Stimulated activated CD4-positive, alpha-beta T cell treated with anti-CD3 and anti-CD28 coated beads, Interleukin-1b, Interleukin-23, amount 100 ng/mL, for 24 hours (primary cell): ENCODE results near the gene RHBDF2.
"Not testable (repeated sequence)": the region's sequence is repeated elsewhere in the genome, so short reads cannot be mapped to it uniquely, and the experiment has no call there.

Source experiments
- DNase-seq, 4 experiments: peaks; one replicate each; pipeline ENCODE4 v3.0.0-alpha.2; 2020; ENCODE audit warnings: low read depth in 4 of 4, low spot score in 1 of 4

RHBDF2 gene

GRCh38 chr17:76525513-76525833 is 24.2 kb upstream of the RHBDF2 start:
- DNase-seq: not testable (repeated sequence)

DNA sequence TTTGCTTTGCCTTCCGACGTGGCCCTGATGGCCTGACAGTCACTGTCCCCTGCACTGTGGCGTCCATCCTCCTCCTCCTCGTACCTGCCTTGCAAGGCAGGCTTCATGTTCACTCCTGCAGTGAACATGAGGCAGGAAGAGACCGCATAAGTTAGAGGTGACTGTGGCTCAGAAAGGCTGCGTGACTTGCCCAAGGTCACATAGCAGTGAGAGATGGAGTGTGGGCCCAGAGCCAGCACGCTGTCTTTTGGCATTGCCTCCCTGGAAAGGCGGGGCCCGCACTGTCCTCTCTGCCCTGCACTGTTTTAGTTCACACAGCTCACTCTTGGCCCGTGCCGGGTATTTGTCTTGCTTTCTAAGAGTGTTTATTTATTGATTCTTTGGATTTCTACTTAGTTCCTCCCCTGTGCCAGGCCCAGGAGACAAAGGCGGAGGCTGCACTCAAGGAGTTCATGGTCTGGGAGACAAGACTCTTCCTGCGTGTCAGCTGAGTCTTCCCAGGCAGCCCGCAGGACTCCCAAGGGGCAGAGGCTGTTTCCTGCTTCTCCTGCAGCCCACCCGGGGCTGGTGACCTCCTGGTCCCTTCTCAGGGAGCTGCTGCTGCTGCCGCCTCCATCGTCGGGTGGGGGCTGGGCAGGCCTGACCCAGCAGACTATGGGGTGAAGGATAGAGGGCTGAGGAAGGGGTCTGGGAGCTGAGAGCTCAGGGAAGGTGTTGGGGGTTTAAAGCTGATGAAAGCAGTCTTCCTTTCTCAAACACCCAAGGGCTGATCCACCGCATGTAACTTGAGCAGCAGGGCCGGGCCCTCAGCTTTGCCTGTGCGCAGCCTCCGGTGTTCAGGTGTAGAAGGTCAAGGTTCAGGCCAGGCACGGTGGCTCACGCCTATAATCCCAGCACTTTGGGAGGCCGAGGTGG is 23.6 kb upstream of the RHBDF2 start:
- no peak for DNase-seq

GRCh38 chr17:76523084-76524037 is 22.1 kb upstream of the RHBDF2 start:
- peak; percentile 60 to 70 (median 64) for DNase-seq

- not testable (repeated sequence) for DNase-seq
Observed at GRCh38 chr17:76521683-76522082, 20.5 kb upstream of the RHBDF2 start.

- no peak for DNase-seq
Observed at GRCh38 chr17:76521262-76521661, 20.0 kb upstream of the RHBDF2 start.

DNA sequence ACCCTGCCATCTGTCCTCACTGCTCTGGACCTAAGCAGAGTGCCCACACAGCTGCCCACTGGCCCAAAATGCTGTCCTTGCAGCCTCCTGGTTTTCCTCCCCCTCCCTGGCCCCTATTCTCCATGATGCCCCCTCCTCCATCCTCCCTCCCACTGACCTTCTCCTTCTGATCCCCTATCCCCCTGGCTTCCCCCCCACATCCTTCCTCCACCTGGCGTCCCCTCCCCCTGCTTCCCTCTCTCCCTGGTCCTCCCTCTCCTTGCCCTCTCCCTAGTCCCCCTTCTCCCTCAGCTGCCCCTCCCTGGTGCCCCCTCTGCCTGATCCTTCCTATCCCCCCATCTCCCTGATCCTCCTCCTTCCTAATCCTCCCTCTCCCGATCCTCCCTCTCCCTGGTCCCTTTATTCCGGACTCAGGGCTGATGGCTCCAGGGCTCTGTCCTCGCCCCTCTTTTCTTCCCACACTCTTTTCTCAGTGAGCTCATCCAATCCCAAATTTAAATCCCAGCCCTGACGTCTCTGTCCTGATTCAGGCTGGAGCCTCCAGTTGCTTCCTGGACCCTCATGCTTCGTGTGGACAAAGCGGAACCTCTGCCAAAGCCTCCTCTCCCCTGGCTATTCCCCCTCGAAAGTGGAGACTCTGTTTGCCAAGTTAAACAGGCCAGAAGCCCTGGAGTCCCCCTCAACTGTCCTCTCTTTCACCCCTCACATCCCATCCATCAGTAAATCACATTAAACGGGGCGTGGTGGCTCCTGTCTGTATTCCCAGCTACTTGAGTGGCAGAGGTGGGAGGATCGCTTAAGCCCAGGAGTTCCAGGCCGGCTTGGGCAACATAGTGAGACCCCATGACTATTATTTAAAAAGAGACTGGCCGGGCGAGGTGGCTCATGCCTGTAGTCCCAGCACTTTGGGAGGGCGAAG is 18.1 kb upstream of the RHBDF2 start:
- DNase-seq: no peak

- no peak for DNase-seq
Observed at GRCh38 chr17:76517638-76518038, 16.4 kb upstream of the RHBDF2 start.

GRCh38 chr17:76515274-76515949 is 14.2 kb upstream of the RHBDF2 start:
- peak; percentile 42 to 74 (median 56) for DNase-seq

DNA sequence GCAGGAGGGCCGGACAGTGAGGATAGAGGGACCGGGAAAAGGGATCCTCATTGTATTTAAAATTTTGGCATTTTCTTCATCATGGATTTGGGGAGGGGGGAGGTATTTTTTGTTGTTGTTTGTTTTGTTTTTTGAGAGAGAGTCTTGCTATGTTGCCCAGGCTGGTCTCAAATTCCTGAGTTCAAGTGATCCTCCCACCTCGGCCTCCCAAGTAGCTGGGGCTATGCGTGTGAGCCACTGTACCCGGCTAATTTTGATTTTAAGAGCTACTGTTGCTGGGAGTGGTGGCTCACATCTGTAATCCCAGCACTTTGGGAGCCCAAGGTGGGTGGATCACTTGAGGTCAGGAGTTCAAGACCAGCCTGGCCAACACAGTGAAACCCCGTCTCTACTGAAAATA is 13.1 kb upstream of the RHBDF2 start:
- DNase-seq: not testable (repeated sequence)

DNA sequence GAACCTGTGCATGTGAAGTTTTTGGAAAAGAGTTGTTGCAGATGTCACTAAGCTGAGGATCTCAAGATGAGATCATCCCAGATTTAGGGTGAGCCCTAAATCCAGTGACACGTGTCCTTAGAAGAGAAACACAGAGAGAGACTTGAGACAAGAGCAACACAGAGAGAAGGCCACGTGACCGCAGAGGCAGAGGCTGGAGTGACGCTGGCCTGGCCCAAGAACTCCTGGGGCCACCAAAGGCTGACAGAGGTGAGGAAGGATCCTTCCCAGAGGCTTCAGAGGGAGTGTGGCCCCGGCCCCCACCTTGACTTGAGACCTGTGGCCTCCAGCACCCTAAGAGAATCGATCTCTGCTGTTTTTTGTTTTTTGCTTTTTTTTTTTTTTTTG is 12.1 kb upstream of the RHBDF2 start:
- no peak for DNase-seq

GRCh38 chr17:76512366-76513305 is 11.4 kb upstream of the RHBDF2 start:
- no peak for DNase-seq

DNA sequence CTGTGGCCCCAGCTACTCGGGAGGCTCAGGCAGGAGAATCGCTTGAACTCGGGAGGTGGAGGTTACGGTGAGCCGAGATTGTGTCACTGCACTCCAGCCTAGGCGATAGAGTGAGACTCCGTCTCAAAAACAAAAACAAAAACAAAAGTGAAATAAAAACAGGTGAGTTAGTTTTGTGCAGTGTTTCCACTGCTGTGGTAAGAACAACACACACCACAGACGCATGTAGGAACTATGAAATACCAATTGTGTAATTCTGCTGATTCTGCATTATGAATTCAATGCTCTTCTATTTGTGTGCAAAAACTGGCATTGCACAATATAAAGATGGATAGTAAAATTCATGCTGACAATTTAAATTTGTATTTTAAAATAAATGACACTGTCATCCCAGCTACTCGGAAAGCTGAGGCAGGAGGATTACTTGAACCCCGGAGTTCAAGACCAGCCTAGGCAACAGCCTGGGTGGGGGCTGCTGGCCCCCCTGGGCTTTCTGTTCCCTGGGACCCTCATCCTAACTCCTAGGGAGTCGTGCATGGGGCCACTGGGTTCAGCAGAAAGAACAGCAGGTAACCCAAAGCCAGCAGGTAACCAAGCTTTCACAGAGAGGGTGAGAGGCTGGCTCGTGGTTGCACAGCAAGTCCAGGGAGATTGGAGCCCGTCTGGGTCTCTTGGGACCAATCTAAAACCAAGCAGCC is 10.6 kb upstream of the RHBDF2 start:
- no peak for DNase-seq

- DNase-seq: no peak
Observed at GRCh38 chr17:76510831-76511244, 9.6 kb upstream of the RHBDF2 start.

DNA sequence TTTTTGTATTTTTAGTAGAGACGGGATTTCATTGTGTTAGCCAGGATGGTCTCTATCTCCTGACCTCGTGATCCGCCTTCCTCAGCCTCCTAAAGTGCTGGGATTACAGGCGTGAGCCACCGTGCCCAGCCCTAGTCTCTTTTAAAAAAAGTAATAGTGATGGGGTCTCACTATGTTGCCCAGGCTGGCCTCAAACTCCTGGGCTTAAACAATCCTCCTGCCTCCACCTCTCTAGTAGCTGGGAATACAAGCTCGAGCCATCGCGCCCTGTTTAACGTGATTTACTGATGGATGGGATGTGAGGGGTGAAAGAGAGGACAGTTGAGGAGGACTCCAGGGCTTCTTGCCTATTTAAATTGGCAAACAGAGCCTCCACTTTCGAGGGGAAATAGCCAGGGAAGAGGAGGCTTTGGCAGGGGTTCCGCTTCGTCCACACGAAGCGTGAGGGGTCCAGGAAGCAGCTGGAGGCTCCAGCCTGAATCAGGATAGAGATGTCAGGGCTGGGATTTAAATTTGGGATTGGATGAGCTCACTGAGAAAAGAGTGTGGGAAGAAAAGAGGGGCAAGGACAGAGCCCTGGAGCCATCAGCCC is 7.3 kb upstream of the RHBDF2 start:
- DNase-seq: not testable (repeated sequence)

GRCh38 chr17:76506408-76507345 is 5.5 kb upstream of the RHBDF2 start:
- peak; percentile 72 to 84 (median 82) for DNase-seq

DNA sequence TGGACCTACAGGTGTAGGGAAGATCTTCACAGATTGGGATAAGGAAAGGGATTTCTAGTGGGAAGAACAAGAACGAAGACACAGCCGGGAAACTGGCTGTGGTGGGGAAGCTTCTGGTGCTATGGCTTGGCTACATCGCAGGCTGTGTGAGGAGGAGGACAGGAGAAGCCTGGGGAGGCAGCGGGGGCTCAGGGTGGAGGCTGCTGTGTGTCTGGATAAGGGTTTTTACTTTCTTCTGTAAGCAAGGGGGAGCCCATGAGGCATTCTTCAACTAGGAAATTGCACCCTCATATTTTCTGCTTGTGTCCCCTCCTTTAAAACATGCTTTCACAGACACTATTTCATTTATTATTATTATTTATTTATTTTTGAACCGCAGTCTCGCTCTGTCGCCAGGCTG is 2.9 kb upstream of the RHBDF2 start:
- no peak for DNase-seq
